Amygdala (tissue), 56 donors: Measurements from ENCODE around the gene GAL3ST2.

Experiments
- DNase-seq, 56 donors: peaks; one replicate each; lab custom pipeline; 2025; lab: John Stamatoyannopoulos, UW

GAL3ST2 gene

DNA sequence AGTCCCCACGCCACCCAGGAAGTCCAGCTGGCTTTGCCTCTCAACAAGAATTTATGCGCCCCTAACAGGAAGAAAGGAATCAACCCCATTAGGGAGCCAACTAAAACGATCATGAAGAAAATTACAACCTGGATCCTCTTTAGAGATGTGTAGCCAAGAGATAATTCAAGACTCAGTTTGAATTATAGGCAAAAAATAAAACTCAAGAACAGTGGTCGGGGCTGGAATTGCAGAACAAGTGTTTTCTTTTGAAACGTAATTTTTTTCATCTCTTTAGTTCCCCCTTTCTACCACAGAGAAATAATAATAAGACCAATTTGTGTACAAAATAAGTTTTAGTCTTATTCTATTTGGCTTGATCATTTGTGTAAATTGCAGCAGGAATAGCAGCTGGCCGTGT lies 59.7 kb downstream of the GAL3ST2 start:
- no peak for DNase-seq

DNA sequence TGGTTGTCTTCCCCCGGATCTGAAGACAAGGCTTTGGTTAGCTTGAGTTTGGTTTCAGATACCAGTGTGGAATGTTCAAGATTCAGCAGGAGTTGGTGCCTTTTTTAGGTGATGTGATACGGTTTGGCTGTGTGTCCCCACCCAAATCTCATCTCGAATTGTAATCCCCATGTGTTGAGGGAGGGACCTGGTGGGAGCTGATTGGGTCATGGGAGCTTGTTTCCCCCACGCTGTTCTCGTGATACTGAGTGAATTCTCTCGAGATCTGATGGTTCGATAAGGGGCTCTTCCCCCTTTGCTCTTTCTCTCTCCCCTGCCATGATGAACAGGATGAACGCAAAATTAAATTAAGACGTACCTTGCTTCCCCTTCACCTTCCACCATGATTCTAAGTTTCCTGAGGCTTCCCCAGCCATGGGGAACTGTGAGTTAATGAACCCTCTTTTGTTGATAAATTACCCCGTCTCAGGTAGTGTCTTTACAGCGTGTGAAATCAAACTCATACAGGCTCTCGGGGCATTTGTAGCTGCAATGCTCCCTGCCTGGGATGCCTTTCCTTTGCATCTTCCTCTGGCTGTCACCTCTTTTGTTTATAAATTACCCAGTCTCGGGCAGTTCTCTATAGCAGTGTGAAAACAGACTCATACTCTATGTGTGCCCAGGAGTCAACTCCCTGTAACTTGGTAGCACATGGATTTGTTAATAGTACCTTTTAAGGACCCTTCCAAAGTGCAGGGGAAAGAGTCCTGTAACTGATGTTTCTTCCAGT lies 60.8 kb downstream of the GAL3ST2 start:
- no peak for DNase-seq

DNA sequence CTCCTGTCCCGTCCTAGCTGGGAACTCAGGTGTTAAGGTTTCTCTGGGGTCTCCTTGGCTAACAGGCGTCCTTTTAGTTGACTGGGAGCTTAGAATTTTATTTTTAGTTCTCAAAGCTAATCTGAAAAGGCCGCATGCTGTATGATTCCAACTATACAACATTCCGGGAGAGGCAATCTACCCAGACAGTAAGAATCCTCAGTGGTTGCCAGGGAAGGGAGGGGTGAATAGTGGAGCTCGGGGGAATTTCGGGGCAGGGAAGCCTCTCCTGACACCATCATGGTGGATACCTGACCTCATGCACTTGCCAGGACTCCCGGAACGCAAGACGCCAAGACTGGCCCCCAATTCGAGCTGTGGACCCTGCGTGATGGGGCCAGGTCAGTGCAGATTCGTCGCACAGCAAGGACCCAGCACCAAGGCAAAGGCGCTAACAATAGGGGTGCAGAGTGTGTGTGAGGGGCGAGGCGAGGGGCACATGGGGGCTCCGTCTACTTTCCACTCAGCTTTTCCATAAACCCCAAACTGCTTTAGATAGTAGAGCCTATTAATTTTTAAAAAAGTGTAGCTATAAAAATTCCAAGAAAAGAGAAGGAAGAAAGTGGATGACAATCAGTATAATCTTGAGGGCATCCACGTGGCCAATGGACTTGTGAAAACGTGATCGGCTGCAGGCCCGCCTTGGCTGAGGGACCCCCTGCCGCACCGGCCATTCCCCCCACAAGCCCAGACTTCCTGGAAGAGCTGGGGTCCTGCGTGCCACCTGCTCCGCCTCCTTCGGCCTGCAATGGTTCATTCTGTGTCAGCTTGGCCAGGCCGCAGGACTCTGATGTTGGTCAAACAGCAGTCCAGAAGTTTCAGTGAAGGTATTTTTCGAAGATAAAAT lies 64.8 kb downstream of the GAL3ST2 start:
- no peak for DNase-seq

DNA sequence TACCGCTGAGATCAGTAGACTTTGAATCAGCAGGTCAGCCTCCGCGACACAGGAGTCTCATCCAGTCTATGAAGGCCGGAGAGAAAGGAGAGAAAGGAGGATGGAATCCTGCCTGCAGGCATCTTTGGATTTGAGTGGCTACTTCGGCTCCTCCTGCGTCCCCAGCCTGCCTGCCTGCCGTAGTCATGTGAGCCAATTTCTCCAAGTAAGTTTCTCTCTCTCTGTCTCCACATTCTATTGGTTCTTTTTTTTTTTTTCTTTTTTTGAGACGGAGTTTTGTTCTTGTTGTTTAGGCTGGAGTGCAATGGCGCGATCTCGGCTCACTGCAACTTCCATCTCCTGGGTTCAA lies 65.4 kb downstream of the GAL3ST2 start:
- no peak for DNase-seq

DNA sequence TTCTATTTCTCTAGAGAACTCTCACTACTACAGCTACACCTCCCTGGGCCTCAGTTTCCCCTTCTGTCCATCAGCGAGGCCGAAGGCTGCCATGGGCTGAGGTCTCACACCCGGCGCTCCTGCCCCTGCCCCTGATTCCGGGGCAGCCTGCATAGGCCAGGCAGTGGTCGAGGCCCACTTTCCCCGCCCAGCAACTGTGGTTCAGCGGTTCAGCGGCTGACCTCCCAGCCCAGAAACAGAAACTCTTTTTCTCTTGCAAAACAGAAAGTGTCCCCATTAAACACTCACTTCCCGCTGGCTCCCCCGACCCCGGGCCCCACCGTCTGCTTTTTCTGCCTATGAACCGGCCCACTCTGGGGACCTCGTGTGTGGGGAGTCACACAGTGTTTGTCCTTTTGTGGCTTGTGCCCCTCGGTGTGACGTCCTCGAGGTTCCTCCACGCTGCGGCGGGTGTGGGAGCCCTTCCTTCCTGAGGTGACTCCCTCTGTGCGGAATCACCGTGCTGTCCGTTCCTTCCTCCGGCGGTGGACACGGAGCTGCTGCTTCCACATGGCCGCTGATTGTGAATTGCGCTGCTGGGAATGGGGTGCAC lies 66.1 kb downstream of the GAL3ST2 start:
- DNase-seq = peak in 3 of 56 donors; percentile 25 to 40 (median 40)

DNA sequence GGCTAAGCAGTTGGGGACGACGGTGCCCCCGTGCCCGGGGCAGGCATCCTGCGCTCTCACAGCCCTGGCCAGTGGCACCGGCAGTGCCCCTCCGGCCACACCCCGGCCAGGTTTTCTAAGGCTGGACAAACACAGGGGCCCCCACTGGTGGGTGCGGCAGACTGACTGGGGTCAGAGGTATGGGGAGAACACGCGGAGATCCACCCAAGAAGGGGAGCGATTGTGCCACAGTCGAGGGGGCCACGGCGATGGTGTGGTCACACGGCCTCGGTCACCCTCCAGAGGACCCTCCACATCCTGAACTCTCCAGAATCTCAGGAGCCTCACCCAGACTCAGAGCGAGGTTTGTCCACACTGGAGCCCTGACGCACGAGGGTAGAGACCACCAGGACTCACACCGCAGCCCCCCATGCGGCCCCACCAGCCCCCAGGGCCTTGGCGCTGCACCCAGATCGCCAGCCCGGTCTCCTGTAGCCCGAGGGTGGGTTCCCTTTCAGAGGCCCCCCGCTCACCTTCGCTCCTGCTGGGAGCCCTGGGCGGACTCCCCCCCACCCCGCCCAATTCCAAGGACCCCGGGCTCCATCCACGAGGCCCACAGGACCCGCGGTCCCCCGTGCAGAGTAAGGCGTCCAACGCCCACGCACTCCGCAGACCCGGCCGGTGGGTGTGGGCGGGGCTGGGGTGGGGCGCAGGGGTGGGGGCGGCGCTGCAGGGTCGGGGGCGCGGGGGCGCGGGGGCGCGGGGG lies 66.9 kb downstream of the GAL3ST2 start:
- DNase-seq = peak in 1 of 56 donors; percentile 73

DNA sequence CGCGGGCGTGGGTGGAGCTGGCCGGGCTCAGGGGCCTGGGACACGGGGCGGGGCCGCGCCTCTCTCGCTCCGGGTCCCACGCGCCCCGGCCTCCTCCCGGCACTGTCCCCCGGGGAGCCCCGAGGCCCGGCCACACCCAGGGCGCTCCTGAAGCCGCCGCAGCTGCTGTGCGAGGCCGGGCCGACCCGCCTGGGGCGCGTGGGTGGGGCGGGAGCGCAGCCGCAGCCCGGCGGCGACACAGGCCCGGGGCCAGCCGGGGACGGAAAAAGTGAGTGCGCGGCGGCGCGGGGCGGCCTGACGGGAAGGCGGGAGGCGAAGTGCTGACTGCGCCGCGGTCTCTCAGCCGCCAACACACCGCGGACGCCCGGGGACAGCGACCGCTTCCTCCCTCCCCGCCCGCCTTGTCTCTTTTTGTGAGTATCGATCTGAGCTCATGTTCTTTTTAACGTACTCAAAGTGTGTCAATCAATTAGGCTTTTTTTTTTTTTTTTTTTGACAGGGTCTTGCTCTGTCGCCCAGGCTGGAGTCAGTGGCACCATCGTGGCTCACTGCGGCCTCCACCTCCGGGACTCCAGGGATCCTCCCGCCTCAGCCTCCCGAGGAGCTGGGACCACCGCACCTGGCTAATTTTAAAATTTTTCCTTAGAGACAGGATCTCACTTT lies 67.6 kb downstream of the GAL3ST2 start:
- peak in 9 of 56 donors; percentile 15 to 59 (median 41) for DNase-seq

DNA sequence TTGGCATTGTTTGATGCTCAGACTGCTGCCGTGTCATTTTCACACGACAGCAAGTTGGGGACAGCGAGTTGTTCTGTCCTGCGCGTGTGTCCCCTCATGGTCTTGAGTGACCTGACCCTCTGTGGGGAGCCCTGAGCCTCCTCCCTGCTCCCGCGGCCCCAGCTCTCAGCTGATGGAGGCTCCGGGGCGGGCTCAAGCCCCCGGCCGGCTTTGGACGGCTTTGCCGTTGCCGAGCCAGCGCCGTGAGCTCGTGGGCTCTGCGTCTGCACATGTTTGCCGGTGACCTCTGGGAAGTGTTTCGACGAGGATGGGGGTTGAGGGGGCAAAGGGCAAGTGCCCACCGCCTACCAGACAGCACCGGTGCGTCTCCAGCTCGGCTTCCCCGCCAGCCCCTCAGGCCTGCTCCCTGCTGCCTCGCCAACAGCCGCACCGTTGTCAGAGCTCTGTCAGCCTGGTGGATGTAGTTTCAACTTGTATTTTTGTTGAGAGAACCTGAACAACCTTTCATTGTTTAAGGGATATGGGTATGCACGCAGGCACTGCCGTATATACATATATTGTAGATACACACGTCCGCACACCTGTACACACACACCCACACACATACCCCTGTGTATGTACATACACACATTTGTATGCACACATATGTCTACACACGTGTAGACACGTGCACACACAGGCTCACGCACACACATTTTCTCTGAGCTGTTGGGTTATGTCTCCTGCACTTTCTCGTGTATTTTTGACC lies 68.4 kb downstream of the GAL3ST2 start:
- no peak for DNase-seq

DNA sequence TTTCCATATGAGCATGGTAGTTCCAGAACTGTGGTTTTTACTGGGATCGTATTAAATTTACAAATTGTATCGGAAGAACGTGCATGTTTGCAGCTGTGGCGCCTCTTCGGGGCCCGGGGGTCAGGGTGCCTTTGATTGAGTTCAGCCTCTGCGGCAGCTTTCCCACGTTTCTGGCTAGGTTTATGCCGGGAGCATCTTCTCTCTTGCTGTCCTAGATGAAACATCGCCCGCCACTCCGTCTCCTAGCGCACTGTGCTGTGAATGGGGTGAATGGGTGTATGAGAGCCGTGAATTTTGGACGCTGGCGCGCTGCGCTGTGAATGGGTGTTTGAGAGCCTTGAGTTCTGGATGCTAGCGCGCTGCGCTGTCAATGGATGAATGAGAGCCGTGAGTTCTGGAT lies 69.8 kb downstream of the GAL3ST2 start:
- DNase-seq = no peak

DNA sequence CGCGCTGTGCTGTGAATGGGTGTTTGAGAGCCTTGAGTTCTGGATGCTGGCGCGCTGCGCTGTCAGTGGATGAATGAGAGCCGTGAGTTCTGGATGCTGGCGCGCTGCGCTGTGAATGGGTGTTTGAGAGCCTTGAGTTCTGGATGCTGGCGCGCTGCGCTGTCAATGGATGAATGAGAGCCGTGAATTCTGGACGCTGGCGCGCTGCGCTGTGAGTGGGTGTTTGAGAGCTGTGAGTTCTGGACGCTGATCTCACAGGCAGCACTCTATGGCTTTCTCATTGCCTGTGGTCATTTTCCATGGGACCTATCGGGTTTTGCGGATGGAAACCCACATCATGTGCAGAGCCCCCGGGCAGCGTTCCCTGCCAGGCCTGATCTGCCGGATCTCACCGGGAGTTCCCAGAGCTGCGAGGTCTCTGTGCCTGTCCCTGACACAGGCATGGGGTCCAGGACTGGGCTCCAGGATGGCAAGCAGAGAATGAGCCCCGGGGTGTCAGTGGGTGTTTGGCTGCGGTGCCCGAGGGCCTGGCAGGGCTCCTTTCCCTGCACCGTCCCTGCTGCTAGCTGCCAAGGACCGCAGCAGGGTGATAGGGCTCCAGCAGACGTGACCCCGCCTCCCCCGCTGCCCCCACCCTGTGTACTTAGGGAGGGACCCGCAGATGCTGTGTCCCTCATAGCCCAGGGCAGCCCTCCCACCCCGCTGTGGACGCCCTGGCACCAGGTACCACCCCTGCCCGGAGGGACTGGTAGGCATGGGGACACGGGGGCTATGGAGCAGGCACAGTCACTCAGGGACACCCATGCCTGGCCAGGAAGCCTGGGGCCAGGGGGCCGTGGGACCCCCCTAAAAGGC lies 72.4 kb downstream of the GAL3ST2 start:
- no peak for DNase-seq

DNA sequence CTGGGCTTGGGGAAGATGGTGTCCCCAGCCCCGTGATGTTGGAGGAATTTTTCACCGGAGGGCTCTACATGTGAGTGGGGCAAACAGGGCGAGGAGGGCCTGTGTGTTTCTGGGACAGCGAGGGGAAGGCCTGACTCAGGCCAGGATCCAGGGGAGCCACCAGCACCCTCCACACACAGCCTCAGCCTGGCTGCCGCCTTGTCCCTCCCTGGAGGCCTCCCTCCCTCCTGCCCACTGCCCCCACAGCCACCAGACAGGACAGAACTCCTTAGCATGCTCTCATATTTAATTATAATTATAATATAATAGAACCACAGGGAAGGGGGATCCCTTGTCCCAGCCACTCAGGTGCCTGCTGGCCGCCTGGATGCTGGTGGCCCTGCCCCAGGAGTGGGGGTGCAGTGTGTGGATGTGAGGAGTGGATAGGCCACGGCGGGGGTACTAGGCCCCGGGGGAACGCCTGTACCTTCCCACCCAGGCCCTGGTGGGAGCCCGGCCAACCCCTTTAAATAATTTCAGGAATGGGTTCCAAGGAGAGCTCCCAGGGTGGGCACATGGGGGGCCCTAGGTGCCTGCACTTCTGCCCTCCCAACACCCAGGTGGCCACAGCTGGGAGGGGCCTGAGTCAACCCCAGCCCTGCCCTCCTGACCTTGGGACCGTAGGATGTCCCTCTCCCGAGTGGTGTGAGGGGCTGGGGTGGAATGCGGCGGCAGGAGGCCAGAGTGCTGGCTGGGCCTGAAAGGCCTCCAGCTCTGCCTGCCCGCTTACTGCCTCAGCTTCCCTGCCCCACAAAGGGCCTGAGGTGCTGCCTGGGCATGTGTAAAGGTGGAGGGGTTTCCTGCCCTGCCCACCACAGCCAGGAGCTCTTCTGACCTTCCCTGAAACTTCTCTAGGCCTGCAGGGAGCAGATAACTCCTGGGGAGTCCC lies 73.3 kb downstream of the GAL3ST2 start:
- no peak for DNase-seq

DNA sequence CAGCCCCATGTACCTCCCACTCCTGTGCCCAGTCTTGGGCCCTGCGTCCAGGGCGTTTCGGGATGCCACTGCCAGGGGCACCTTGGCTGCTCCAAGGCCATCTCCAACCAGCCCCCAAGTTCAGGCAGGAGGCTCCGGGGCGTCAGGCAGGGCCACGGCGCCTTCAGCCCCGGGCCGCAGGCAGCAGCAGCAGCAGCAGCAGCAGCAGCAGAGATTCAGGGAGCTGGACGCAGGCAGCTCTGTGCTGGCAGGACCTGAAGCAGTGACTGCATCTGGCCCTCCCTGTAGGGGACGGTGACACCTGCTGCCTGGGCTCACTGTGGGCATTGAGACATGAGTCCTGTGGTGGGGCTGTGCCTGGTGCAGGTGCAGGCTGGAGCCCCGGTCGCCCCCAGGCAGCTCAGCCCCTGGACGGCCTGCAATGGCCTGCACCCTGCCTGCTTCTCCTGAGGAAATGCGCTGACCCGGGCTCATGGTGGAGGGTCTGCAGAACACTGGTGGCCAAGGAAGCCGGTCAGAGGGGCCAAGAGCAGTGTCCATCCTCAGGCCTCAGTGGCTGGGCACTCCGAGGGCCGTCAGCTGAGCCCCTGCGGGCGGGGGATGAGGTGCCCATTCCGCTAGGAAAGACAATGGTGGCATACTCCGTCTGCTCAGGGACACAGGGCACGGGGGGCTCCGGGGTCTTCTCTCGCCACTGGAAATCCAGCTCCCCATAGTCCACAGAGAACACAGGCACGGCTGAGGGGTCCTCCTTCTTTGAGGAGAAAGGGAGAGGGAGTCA lies 74.1 kb downstream of the GAL3ST2 start:
- DNase-seq = no peak

DNA sequence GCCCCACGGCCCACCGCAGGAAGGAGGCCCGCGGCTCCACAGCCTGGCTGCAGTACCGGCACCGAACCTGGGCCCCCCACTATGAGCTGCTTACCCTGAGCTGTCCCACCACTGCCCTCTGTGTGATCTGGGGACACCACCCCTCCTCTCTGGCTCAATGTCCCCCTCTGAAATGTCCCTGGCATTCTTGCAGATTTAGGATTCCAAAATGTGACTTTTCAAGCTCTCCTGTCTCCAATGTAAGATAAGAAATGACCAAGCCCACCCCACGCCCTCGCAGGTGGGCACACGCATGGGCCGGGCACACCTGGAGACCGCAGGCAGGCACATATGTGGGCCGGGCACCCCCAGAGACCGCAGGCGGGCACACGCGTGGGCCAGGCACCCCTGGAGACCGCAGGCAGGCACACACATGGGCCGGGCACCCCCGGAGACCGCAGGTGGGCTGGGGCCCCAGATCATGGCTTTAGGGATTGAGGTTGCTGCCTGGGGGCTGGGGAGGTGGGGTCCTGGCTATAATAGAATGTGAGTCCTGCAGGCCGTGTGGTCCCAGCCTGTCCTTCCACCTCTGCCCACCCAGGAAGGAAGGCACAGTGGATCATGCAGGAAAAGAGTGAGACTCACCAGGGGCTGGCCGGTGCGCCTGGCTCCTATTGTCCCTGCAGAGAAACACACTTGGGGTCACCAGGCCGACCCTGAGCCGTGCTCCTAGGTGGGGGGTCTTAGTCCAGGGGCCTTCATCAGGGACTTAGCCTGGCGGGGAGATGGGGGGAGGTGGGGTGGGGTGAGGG lies 74.9 kb downstream of the GAL3ST2 start:
- DNase-seq = no peak

DNA sequence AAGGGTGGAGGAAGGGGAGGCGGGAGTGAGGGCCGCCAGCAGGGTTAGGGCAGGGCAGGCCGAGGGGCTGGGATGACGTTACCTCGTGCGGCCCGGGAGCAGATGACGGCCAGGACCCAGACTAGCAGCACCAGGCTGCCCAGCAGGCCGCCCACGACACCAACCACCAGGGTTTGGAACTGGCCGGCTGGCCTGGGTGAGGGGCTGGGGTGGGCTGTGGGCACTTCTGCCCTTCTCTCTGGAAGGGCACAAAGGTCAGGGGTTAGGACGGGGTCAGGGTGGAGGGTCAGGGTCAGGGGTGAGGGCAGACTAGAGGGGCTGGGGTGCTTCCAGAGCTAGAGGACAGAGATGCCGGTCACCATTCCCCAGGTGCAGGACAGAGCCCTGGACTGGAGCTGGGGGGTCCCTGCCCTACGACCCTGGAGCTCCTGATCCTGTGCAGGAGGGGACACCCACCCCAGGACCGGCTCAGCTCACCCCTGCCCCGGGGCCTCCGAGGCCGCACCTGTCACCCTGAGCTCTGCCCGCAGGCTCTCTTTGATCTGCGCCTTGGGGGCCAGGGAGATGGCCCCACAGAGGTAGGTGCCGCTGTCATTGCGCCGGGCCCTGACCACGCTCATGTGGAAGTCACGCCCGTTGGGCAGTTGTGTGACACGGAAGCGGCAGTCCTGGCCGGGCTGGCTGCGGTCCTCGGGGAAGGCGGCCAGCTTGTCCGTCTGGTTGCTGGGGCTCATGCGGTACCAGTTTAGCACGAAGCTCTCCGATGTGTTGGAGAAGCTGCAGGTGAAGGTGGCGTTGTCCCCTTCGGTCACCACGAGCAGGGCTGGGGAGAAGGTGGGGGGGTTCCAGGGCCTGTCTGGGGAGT lies 75.7 kb downstream of the GAL3ST2 start:
- no peak for DNase-seq
